Transverse colon (tissue), 4 donors: ENCODE measurements around the gene FAR2. TPM values are rescaled to one million over a fixed set of nuclear protein-coding genes. Genes with fewer than 3 reads are reported as not detected.

ENCODE experiments used
- DNase-seq: peaks from one replicate; pipeline ENCODE4 v3.0.0-alpha.2; 2019
- H3K27ac ChIP-seq, 4 donors: fragments of 200-600 bp; sonication (generic); 2 replicates each; pipeline ENCODE4 v1.5.1; 2016 to 2018; ENCODE audit warnings: inconsistent platforms in 4 of 4
- H3K27me3 ChIP-seq: fragments of 200-600 bp; sonication (generic); 2 replicates; pipeline ENCODE4 v1.5.1; 2017; ENCODE audit warnings: inconsistent platforms
- H3K36me3 ChIP-seq, 4 donors: fragments of 200-600 bp; sonication (generic); 2 replicates each; pipeline ENCODE4 v1.5.1; 2017 to 2019; ENCODE audit warnings: inconsistent platforms in 4 of 4
- H3K4me1 ChIP-seq, 4 donors: fragments of 200-600 bp; sonication (generic); 2 replicates each; pipeline ENCODE4 v1.5.1; 2017 to 2020; ENCODE audit warnings: inconsistent platforms in 4 of 4
- H3K4me3 ChIP-seq, 4 donors: fragments of 200-600 bp; sonication (generic); 1 replicate in 1 of 4; 2 replicates in 3 of 4; pipeline versions ENCODE4 v1.5.1 to v1.6.1; 2017 to 2019; ENCODE audit warnings: inconsistent platforms in 4 of 4
- H3K9me3 ChIP-seq, 2 donors: fragments of 200-600 bp; sonication (generic); 2 replicates each; pipeline ENCODE4 v1.5.1; 2017 to 2019; ENCODE audit warnings: inconsistent platforms in 2 of 2
- CTCF ChIP-seq, 5 experiments: fragments of 200-600 bp in 3 of 5; fragments of 450-650 bp in 2 of 5; sonication (generic) in 3 of 5; IDR thresholded peaks; 1 replicate in 2 of 5; 2 replicates in 3 of 5; pipeline ENCODE4 v1.5.1; 2016 to 2017; ENCODE audit warnings: antibody characterized with exemption in 5 of 5, inconsistent platforms in 3 of 5, mild to moderate bottlenecking in 2 of 5, moderate library complexity in 1 of 5
- EP300 ChIP-seq: sonication (generic); formaldehyde crosslinking; IDR thresholded peaks from one replicate; pipeline ENCODE4 v1.6.1; 2017; ENCODE audit warnings: antibody characterized with exemption, low read depth
- POLR2A ChIP-seq: fragments of 450-650 bp; IDR thresholded peaks from one replicate; pipeline ENCODE4 v1.6.1; 2016; ENCODE audit warnings: antibody characterized with exemption, mild to moderate bottlenecking, moderate library complexity
- POLR2AphosphoS5 ChIP-seq, 3 donors: sonication (generic); formaldehyde crosslinking; IDR thresholded peaks; one replicate each; pipeline ENCODE4 v1.6.1; 2016; ENCODE audit warnings: antibody characterized with exemption in 3 of 3
- WGBS, 2 donors: methylation state at CpG; one replicate each; pipeline ENCODE4 v1.1.5; 2018; ENCODE audit warnings: low coverage in 1 of 2; 5-methylcytosine and 5-hydroxymethylcytosine counted together
- in situ Hi-C, 4 donors: fragments of 200-750 bp; cut with MboI; loops; one replicate each; pipeline versions ENCODE4 v1.15.0 to v1.15.1; 2017; ENCODE audit warnings: low sequenced_read_pairs in 3 of 4, low pct_ligation_motif_present in 1 of 4, low pct_unique_long_range_greater_than_20kb in 1 of 4
- intact Hi-C: fragments of 100-400 bp; cut with DNase I; formaldehyde crosslinking; loops from one replicate; pipeline ENCODE4 v1.15.1; 2023; ENCODE audit warnings: low total_unique reads
- total RNA-seq, 4 donors: library from RNA; depleted of rRNA; stranded (reverse); fragments of >200 nt; gene quantifications; one replicate each; pipeline ENCODE4 v1.1.0, GENCODE V29; 2016

The FAR2 gene
- total RNA-seq, 4 donors from 2014 or later, result 57.6 to 72.7 (median 65.7) TPM

DNA sequence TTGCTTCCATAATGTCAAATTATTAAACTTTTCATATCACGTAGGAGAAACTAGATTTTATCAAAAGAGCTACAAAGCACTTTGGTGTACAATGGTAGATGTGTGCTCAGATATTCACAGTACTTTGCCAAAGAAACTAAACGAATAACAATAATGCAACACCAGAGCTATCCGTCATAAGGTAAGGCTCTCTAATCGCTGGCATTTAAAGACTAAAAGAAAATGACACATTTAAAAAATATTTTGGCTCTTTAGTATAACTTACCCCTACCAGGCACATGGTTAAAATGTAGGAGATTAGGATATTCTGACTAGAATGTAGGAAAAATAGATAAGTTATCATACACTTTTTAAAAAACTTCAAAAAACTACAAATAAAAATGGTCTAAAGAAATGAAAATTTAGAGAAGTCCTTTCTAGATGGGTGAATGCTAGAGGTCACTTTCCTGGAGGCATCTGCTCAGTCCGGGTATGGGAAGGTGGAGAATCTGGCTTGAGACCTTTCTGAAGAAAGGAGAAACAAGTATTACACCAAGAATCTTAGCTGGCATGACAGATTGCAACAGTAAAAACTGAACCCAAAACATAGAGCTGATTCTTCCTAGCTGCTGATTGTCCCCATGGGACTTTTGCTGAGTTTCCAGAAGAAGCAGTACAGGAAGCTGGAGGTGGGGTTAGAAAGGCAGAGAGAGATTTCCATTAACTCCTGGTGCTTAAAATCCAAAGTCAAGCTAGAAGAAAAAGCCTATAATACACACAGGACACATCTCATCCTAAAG, 67.9 kb downstream of the FAR2 start:
- in situ Hi-C loops (no loop called here), intact Hi-C loops (no loop called here)
- no peaks in the 10 kb centered on the region for H3K27me3 ChIP-seq
- H3K4me3 ChIP-seq, result no peak overlapping the region
- no peak overlapping the region for H3K27ac ChIP-seq
- no peak for DNase-seq
- no peak for TF ChIP-seq POLR2AphosphoS5 (IDR thresholded peaks at IDR 0.05)
- TF ChIP-seq POLR2A, result no peak
- TF ChIP-seq CTCF (IDR thresholded peaks at IDR 0.05), result no peak
- no peak for TF ChIP-seq EP300
- no peaks in the 10 kb centered on the region for H3K36me3 ChIP-seq
- H3K4me1 ChIP-seq, result peaks cover 0 to 15% (median 9%) of the 10 kb centered on the region in 4 donors
- no peaks in the 10 kb centered on the region for H3K9me3 ChIP-seq
- WGBS, 2 donors, result 78 to 94% methylated on average over 5 of the region's 5 CpGs

DNA sequence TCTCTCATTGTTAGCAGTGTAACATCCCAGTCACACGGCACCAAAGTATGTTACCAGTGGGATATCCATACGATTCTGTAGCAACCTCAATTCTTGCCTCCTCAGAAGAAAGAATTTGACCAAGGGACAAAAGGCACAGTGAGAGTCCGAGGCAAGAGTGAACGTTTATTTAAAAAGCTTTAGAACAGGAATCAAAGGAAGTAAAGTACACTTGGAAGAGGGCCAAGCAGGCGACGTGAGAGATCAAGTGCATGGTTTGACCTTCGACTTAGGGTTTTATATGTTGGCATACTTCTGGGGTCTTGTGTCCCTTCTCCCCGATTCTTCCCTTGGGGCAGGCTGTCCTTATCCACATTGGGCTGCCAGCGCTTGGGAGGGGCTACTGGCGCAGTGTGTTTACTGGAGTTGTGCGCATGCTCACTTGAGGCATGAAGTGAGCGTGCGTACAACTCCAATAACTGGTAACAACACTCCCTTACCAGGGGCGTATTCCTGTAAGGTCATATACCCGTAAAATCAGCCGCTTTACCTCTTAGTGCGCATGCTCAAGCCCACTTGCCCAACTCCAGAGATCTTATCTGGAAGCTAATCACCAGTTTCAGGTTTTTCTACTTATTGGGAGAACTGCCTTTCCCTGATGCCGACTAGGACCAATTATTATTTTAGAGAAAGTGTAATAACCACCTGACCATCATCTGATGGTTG, 71.7 kb downstream of the FAR2 start:
- WGBS, 2 donors, result 76 to 84% methylated on average over 12 to 18 of the region's 18 CpGs
- peaks cover 0 to 7% (median 4%) of the 10 kb centered on the region in 4 donors for H3K4me1 ChIP-seq
- in situ Hi-C loops (no loop called here), intact Hi-C loops (no loop called here)
- DNase-seq, result no peak
- H3K4me3 ChIP-seq, result no peak overlapping the region
- H3K9me3 ChIP-seq, result no peaks in the 10 kb centered on the region
- H3K27me3 ChIP-seq, result no peaks in the 10 kb centered on the region
- no peaks in the 10 kb centered on the region for H3K36me3 ChIP-seq
- no peak for TF ChIP-seq CTCF (IDR thresholded peaks at IDR 0.05)
- TF ChIP-seq POLR2A, result no peak
- no peak for TF ChIP-seq POLR2AphosphoS5 (IDR thresholded peaks at IDR 0.05)
- TF ChIP-seq EP300, result no peak
- no peak overlapping the region for H3K27ac ChIP-seq

DNA sequence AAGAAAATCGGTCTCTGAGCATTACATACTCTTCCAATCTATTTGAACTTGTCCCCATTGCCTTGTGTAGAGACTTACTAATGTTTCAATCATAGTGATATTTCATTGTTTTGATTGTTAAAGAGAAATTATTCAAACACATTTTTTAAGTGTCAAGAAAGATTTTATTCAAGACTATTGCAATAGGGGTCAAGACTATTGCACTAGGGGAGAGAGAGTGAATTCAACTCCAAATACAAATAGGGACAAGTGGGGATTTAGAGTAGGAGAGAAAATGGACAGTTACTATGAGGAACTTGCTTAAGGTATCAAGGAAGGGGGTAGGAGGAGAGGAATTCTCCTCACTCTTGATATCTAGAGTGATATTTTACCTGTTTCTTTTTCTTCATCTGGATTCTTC, 73.1 kb downstream of the FAR2 start:
- Histone ChIP-seq H3K9me3 (no peaks in the 10 kb centered on the region), H3K4me1 (peaks cover 0 to 12% (median 4%) of the 10 kb centered on the region in 4 donors), H3K27ac (no peak overlapping the region), H3K4me3 (no peak overlapping the region), H3K36me3 (no peaks in the 10 kb centered on the region), H3K27me3 (no peaks in the 10 kb centered on the region)
- WGBS, 2 donors, result 91 to 92% methylated on average over 1 of the region's 1 CpG
- TF ChIP-seq EP300 (no peak), POLR2A (no peak), CTCF (IDR thresholded peaks at IDR 0.05) (no peak), POLR2AphosphoS5 (IDR thresholded peaks at IDR 0.05) (no peak)
- in situ Hi-C loops, result no loop called here
- intact Hi-C loops, result no loop called here
- no peak for DNase-seq

DNA sequence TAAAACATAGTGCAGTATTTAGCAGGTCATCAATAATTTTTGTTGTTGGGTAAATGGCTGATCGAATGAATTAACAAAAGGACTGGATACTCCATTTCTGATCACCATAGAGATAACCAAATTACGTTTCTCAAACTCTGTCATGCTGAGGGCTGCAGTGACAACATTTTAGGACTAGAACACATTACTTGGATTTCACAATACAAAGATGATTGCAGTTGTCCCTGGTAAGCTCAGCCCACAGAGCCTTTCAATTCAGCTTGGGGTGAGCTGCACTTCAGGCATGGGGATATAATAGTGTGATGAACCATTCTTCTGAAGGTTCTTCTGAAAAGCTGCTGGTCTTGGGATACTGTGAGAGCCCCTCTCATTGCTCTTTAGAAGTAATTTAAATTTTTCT, 74.3 kb downstream of the FAR2 start:
- H3K36me3 ChIP-seq, result no peaks in the 10 kb centered on the region
- intact Hi-C loops, result no loop called here
- no peaks in the 10 kb centered on the region for H3K27me3 ChIP-seq
- no peak for DNase-seq
- TF ChIP-seq POLR2A, result no peak
- no peak for TF ChIP-seq CTCF (IDR thresholded peaks at IDR 0.05)
- TF ChIP-seq EP300, result no peak
- TF ChIP-seq POLR2AphosphoS5 (IDR thresholded peaks at IDR 0.05), result no peak
- 88 to 100% methylated on average over 1 to 2 of the region's 2 CpGs for WGBS, 2 donors
- in situ Hi-C loops, result no loop called here
- H3K4me1 ChIP-seq, result peaks cover 0 to 12% (median 4%) of the 10 kb centered on the region in 4 donors
- H3K9me3 ChIP-seq, result no peaks in the 10 kb centered on the region
- no peak overlapping the region for H3K4me3 ChIP-seq
- no peak overlapping the region for H3K27ac ChIP-seq
